Uterus (tissue), 4 donors: Measurements from ENCODE around the gene MACO1. TPM values are rescaled to one million over a fixed set of nuclear protein-coding genes. Genes with fewer than 3 reads are reported as not detected.

Experiments
- DNase-seq, 2 donors: peaks; one replicate each; pipeline ENCODE4 v3.0.0-alpha.2; 2019 to 2020
- H3K27ac ChIP-seq, 2 donors: fragments of 200-600 bp; sonication (generic); 1 replicate in 1 of 2; 2 replicates in 1 of 2; pipeline ENCODE4 v1.5.1; 2016 to 2018
- H3K27me3 ChIP-seq, 2 donors: fragments of 200-600 bp; sonication (generic); one replicate each; pipeline ENCODE4 v1.5.1; 2018 to 2019; ENCODE audit warnings: control low read depth in 1 of 2
- H3K36me3 ChIP-seq, 2 donors: fragments of 200-600 bp; sonication (generic); one replicate each; pipeline ENCODE4 v1.5.1; 2019; ENCODE audit warnings: control low read depth in 1 of 2
- H3K4me1 ChIP-seq, 2 donors: fragments of 200-600 bp; sonication (generic); one replicate each; pipeline ENCODE4 v1.5.1; 2018 to 2019; ENCODE audit warnings: control low read depth in 1 of 2
- H3K4me3 ChIP-seq, 2 donors: fragments of 200-600 bp; sonication (generic); 1 replicate in 1 of 2; 2 replicates in 1 of 2; pipeline ENCODE4 v1.5.1; 2018 to 2019; ENCODE audit warnings: mild to moderate bottlenecking in 1 of 2
- H3K9me3 ChIP-seq, 2 donors: fragments of 200-600 bp; sonication (generic); one replicate each; pipeline ENCODE4 v1.5.1; 2019; ENCODE audit warnings: control low read depth in 1 of 2
- POLR2A ChIP-seq, 2 donors: fragments of 450-650 bp; IDR thresholded peaks; one replicate each; pipeline ENCODE4 v1.6.1; 2016; ENCODE audit warnings: antibody characterized with exemption in 2 of 2, mild to moderate bottlenecking in 1 of 2, moderate library complexity in 1 of 2
- intact Hi-C: fragments of 100-400 bp; cut with DNase I; formaldehyde crosslinking; loops from one replicate; pipeline ENCODE4 v1.15.1; 2023; ENCODE audit warnings: low total_unique reads
- total RNA-seq, 4 donors: library from RNA; depleted of rRNA in 3 of 4; stranded (reverse); fragments of >200 nt in 3 of 4; gene quantifications; one replicate each; pipeline versions ENCODE4 v1.1.0 to v1.2.4, GENCODE V29; 2014 to 2023
- TF ChIP-seq, protein P1 (sequence below), 4 experiments: fragments of 200-600 bp in 2 of 4; fragments of 450-650 bp in 2 of 4; sonication (generic) in 2 of 4; IDR thresholded peaks; one replicate each; pipeline ENCODE4 v1.5.1; 2016 to 2019; ENCODE audit warnings: antibody characterized with exemption in 4 of 4, mild to moderate bottlenecking in 2 of 4, moderate library complexity in 1 of 4
- donor health status: DM: yes; HTN: yes; CAD: no.

The MACO1 gene
- total RNA-seq, 4 donors from 2014 or later, result 15.4 to 26.8 (median 20.2) TPM

DNA sequence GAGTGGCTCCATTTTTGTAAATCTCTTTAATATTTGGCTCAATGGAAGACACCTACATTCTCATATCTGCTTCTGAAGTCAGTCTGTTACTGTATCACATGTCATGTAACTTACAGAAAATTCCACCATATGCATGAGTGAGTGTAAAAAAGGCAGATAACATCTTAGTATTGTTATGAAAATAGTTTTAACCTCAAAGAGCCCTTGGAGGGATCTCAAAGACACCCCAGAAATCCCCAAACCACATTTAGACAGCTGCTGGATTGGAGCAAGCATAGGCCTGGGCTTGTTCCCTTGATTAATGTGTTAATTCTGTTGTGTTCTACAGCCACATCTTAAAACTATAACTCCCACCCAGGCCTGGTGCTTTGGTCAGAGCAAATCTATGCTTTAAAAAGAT lies 16.9 kb downstream of the MACO1 start:
- H3K4me3 ChIP-seq, result no peak overlapping the region
- TF ChIP-seq, protein P1, sequence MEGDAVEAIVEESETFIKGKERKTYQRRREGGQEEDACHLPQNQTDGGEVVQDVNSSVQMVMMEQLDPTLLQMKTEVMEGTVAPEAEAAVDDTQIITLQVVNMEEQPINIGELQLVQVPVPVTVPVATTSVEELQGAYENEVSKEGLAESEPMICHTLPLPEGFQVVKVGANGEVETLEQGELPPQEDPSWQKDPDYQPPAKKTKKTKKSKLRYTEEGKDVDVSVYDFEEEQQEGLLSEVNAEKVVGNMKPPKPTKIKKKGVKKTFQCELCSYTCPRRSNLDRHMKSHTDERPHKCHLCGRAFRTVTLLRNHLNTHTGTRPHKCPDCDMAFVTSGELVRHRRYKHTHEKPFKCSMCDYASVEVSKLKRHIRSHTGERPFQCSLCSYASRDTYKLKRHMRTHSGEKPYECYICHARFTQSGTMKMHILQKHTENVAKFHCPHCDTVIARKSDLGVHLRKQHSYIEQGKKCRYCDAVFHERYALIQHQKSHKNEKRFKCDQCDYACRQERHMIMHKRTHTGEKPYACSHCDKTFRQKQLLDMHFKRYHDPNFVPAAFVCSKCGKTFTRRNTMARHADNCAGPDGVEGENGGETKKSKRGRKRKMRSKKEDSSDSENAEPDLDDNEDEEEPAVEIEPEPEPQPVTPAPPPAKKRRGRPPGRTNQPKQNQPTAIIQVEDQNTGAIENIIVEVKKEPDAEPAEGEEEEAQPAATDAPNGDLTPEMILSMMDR (IDR thresholded peaks at IDR 0.05), result no peak
- no peak for TF ChIP-seq POLR2A (IDR thresholded peaks at IDR 0.05)
- no peak overlapping the region for H3K27ac ChIP-seq

DNA sequence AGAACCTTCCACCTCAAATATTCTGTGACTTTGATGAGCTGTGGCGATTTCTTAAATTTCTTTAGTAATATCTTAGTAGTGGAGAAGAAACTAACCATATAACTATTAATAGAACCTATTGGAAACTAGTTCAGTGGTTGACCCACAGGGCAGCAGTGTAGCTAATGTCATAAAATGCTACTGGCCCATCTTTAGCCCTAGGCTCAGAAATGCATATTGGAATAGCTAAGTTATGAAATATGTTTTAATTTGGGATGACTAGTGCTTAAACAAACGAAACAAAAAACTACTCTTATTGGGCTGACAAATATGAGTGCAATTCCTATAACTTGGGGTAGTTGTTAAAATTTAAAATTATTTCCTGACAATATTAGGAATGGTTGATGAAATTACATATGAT lies 20.2 kb downstream of the MACO1 start:
- H3K36me3 ChIP-seq, result no peaks in the 10 kb centered on the region
- H3K27ac ChIP-seq, result no peak overlapping the region
- intact Hi-C loops, result no loop called here
- no peaks in the 10 kb centered on the region for H3K9me3 ChIP-seq
- TF ChIP-seq, protein P1 (IDR thresholded peaks at IDR 0.05), result no peak
- no peak for TF ChIP-seq POLR2A (IDR thresholded peaks at IDR 0.05)
- H3K4me1 ChIP-seq, result no peaks in the 10 kb centered on the region
- DNase-seq, result no peak
- no peaks in the 10 kb centered on the region for H3K27me3 ChIP-seq
- no peak overlapping the region for H3K4me3 ChIP-seq

More for the DNA sequence above, 16.9 kb downstream of the MACO1 start:
- intact Hi-C loops, result no loop called here
- no peaks in the 10 kb centered on the region for H3K27me3 ChIP-seq
- no peak for DNase-seq
- H3K4me1 ChIP-seq, result no peaks in the 10 kb centered on the region
- no peaks in the 10 kb centered on the region for H3K36me3 ChIP-seq
- no peaks in the 10 kb centered on the region for H3K9me3 ChIP-seq

DNA sequence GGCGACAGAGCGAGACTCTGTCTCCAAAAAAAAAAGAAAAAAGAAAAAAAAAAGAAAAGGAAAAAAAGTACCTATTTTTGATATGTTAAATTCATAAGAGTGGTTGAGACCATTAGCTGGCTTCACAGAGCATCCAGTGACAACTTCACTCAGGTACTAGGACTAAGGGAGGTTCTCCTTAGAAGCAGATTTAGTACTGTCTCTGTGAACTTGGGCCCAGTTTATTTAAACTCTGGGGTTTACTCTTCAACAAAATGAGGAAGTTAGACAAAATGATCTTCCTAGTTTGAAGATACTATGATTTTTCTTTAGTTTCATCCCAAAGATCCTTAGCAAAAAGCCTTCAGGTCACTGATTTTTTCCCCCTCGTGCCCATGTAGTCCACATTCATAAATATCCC lies 21.2 kb downstream of the MACO1 start:
- intact Hi-C loops, result no loop called here
- no peak for DNase-seq
- TF ChIP-seq, protein P1 (IDR thresholded peaks at IDR 0.05), result no peak
- TF ChIP-seq POLR2A (IDR thresholded peaks at IDR 0.05), result no peak
- Histone ChIP-seq H3K36me3 (no peaks in the 10 kb centered on the region), H3K4me3 (no peak overlapping the region), H3K27ac (no peak overlapping the region), H3K27me3 (no peaks in the 10 kb centered on the region), H3K9me3 (no peaks in the 10 kb centered on the region), H3K4me1 (no peaks in the 10 kb centered on the region)

DNA sequence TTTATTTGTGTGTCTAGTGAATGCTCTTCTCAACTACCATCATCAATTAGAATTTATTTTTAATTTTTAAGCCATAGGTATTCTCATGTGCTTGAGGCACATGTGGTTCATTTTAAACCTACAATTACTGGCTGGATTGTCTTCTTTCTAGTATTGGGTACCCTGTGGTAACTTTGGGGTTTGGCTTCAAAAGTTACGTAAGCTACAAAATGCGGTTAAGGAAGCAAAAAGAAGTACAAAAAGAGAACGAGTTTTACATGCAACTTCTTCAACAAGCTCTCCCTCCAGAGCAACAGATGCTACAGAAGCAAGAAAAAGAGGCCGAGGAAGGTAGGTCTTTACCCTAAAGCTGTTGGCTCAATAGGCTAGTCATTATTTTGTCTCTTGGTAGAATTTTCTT lies 25.8 kb downstream of the MACO1 start:
- Histone ChIP-seq H3K4me1 (no peaks in the 10 kb centered on the region), H3K27ac (no peak overlapping the region)

DNA sequence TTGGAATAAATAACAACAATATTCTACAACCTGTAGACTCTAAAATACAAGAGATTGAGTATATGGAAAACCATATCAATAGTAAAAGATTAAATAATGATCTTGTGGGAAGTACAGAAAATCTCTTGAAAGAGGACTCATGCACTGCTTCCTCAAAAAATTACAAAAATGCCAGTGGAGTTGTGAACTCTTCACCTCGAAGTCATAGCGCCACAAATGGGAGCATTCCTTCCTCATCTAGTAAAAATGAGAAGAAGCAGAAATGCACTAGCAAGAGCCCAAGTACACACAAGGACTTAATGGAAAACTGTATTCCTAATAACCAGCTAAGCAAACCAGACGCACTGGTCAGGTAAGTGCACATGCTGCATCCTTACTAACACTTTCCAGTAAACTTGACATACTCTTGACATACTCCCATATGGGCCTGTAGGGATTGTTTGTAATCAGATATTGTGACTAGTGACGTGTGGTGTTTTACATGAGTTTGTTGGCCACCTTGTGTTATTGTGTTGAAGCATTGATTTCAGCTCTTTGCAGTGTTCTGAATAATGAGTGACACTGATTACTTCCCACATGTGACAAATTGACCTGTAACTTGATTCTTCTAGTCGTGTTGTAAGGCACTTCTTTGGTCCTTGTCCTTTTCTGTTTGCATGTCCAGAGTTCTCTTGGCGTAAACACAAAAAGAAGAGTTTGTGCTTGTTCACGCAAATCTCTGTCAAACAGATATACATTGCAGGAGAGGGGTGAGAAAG lies 28.0 kb downstream of the MACO1 start:
- intact Hi-C loops, result no loop called here
- H3K9me3 ChIP-seq, result no peaks in the 10 kb centered on the region
- H3K4me3 ChIP-seq, result no peak overlapping the region
- no peak overlapping the region for H3K27ac ChIP-seq
- H3K36me3 ChIP-seq, result no peaks in the 10 kb centered on the region
- DNase-seq, result no peak
- H3K27me3 ChIP-seq, result no peaks in the 10 kb centered on the region
- H3K4me1 ChIP-seq, result no peaks in the 10 kb centered on the region
- TF ChIP-seq POLR2A (IDR thresholded peaks at IDR 0.05), result no peak
- TF ChIP-seq, protein P1 (IDR thresholded peaks at IDR 0.05), result no peak

More for the DNA sequence above, 25.8 kb downstream of the MACO1 start:
- no peak for DNase-seq
- TF ChIP-seq, protein P1 (IDR thresholded peaks at IDR 0.05), result no peak
- TF ChIP-seq POLR2A (IDR thresholded peaks at IDR 0.05), result no peak
- H3K4me3 ChIP-seq, result no peak overlapping the region
- no peaks in the 10 kb centered on the region for H3K36me3 ChIP-seq
- H3K9me3 ChIP-seq, result no peaks in the 10 kb centered on the region
- intact Hi-C loops, result no loop called here
- H3K27me3 ChIP-seq, result no peaks in the 10 kb centered on the region
